SK-N-SH treated with all-trans-retinoic acid at 6 μM for 48 hours (cell line): ENCODE measurements around the gene MCTP2.

ENCODE experiments used
- ATAC-seq: fragments of 200-7000 bp; cut with Tn5 transposase; 3 replicates; pipeline ENCODE4 v1.9.1; 2020; ENCODE audit warnings: mild to moderate bottlenecking, moderate library complexity
- BACH2 ChIP-seq: fragments of 250-450 bp; sonication (Bioruptor Pico); IDR thresholded peaks from 2 replicates; pipeline ENCODE4 v1.9.0; 2021; ENCODE audit warnings: mild to moderate bottlenecking, borderline replicate concordance
- CREB5 ChIP-seq: fragments of 250-450 bp; sonication (Bioruptor Pico); IDR thresholded peaks from 2 replicates; pipeline ENCODE4 v1.5.1; 2020; ENCODE audit warnings: low read depth, mild to moderate bottlenecking, moderate library complexity
- CSDC2 ChIP-seq: fragments of 250-450 bp; sonication (Bioruptor Pico); IDR thresholded peaks from 2 replicates; pipeline ENCODE4 v1.5.0; 2020; ENCODE audit warnings: mild to moderate bottlenecking, moderate library complexity
- CSRNP3 ChIP-seq: fragments of 250-450 bp; sonication (Bioruptor Pico); IDR thresholded peaks from 2 replicates; pipeline ENCODE4 v1.5.1; 2021; ENCODE audit warnings: mild to moderate bottlenecking, moderate library complexity
- GLIS3 ChIP-seq: fragments of 250-450 bp; sonication (Bioruptor Pico); IDR thresholded peaks from 2 replicates; pipeline ENCODE4 v1.5.0; 2020; ENCODE audit warnings: mild to moderate bottlenecking, moderate library complexity
- ISL1 ChIP-seq: fragments of 250-450 bp; sonication (Bioruptor Pico); IDR thresholded peaks from 2 replicates; pipeline ENCODE4 v2.1.2; 2022; ENCODE audit warnings: mild to moderate bottlenecking, moderate library complexity
- OSR1 ChIP-seq: fragments of 250-450 bp; sonication (Bioruptor Pico); IDR thresholded peaks from 2 replicates; pipeline ENCODE4 v1.8.0; 2022; ENCODE audit warnings: moderate library complexity, mild to moderate bottlenecking, inconsistent platforms
- POU6F1 ChIP-seq: fragments of 250-450 bp; sonication (Bioruptor Pico); IDR thresholded peaks from 2 replicates; pipeline ENCODE4 v1.8.0; 2021; ENCODE audit warnings: low read depth, mild to moderate bottlenecking, moderate library complexity, borderline replicate concordance
- PPARA ChIP-seq: fragments of 250-450 bp; sonication (Bioruptor Pico); IDR thresholded peaks from 2 replicates; pipeline ENCODE4 v1.5.0; 2020; ENCODE audit warnings: mild to moderate bottlenecking, borderline replicate concordance
- RARB ChIP-seq: fragments of 250-450 bp; sonication (Bioruptor Pico); IDR thresholded peaks from 2 replicates; pipeline ENCODE4 v1.8.0; 2021; ENCODE audit warnings: mild to moderate bottlenecking, moderate library complexity
- SNAI2 ChIP-seq: fragments of 250-450 bp; sonication (Bioruptor Pico); IDR thresholded peaks from 2 replicates; pipeline ENCODE4 v1.5.0; 2020; ENCODE audit warnings: mild to moderate bottlenecking, moderate library complexity
- TCF4 ChIP-seq: fragments of 250-450 bp; sonication (Bioruptor Pico); IDR thresholded peaks from 2 replicates; pipeline ENCODE4 v1.8.0; 2021; ENCODE audit warnings: mild to moderate bottlenecking, moderate library complexity, borderline replicate concordance
- TOX ChIP-seq: fragments of 250-450 bp; sonication (Bioruptor Pico); IDR thresholded peaks from 2 replicates; pipeline ENCODE4 v1.8.0; 2021; ENCODE audit warnings: mild to moderate bottlenecking, moderate library complexity, borderline replicate concordance
- ZFP3 ChIP-seq: fragments of 250-450 bp; sonication (Bioruptor Pico); IDR thresholded peaks from 2 replicates; pipeline ENCODE4 v1.5.0; 2020; ENCODE audit warnings: mild to moderate bottlenecking, moderate library complexity
- ZFP30 ChIP-seq: fragments of 450-650 bp; formaldehyde crosslinking; IDR thresholded peaks from 2 replicates; pipeline ENCODE4 v1.5.0; 2022; ENCODE audit warnings: mild to moderate bottlenecking, moderate library complexity
- ZNF565 ChIP-seq: fragments of 450-650 bp; formaldehyde crosslinking; conservative IDR thresholded peaks from 2 replicates; pipeline ENCODE4 v1.5.0; 2020; ENCODE audit warnings: low read depth, mild to moderate bottlenecking, moderate library complexity
- ZNF70 ChIP-seq: fragments of 450-650 bp; formaldehyde crosslinking; IDR thresholded peaks from 2 replicates; pipeline ENCODE4 v1.5.0; 2020; ENCODE audit warnings: mild to moderate bottlenecking, moderate library complexity
- ZNF8 ChIP-seq: fragments of 450-650 bp; formaldehyde crosslinking; IDR thresholded peaks from 2 replicates; pipeline ENCODE4 v1.5.0; 2020; ENCODE audit warnings: mild to moderate bottlenecking, moderate library complexity
- TF ChIP-seq, protein P1 (sequence below): fragments of 250-450 bp; sonication (Bioruptor Pico); IDR thresholded peaks from 2 replicates; pipeline ENCODE4 v1.8.0; 2020; ENCODE audit warnings: mild to moderate bottlenecking, moderate library complexity, borderline replicate concordance

MCTP2 gene

DNA sequence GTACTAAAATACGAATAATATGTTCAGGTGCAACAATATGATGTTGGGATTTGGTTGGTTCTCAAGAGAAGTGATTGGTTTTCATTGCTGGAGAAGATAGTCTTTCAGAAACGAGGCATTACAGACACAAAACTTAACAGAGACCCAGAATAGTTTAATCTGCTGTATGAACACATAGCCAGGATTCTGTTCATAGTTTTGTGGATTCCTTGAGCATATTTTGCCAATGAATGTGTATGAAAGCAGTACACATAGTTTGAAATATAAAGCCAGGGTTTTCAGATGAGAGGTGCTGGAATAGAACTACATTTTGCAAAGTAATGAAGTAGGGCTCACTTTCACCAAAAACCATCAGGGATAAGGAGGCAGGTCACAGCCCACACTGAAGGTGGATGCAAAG is 5.7 kb upstream of the MCTP2 start (continued):
- TF ChIP-seq POU6F1, result no peak
- no peak for TF ChIP-seq ISL1
- no peak for TF ChIP-seq SNAI2 (CRISPR knock-in tag)
- TF ChIP-seq RARB (CRISPR knock-in tag), result no peak

GRCh38 chr15:94228611-94229010 is 2.8 kb upstream of the MCTP2 start:
- no peak for ATAC-seq
- TF ChIP-seq ZNF8 (CRISPR knock-in tag) (no peak), GLIS3 (no peak), ZFP30 (CRISPR knock-in tag) (no peak), POU6F1 (no peak), OSR1 (no peak)

DNA sequence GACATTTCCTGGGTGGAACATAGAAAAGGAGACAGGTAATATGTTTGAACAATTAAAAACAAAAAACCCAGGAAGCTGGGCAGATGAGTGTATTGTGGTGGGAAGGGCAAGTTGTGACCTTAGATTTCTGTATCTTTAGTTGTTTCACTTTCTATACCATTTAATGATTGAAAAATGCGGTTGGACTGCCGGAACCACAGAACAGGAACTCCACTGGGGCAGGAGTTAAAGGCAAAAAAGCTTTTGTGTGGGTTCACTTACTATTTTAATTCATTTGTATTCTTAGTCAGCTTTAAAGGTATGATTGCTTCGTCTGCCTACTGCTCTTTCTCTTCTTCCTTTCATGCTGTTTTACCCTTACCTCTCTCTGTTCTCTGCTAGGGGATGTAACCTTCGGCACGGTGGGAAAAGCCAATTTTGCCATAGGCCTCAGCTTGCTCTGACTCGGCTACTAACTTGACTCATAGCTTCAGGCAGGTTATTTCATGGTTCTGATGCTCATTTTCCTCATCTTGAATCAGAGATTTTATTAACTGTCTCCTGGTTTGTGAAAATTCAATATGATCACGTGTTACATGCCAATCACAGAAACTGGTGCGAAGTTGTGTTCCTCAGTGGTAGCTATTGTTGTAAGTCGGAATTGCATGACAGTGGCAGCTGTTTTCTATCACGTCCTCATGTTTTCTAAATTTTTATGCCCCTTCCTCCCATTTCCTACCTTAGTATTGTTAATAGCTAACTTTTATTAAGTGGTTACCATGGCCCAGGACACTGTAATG is 1.6 kb upstream of the MCTP2 start:
- ATAC-seq, result no peak
- TF ChIP-seq POU6F1 (no peak), TOX (CRISPR knock-in tag) (no peak), ZFP30 (CRISPR knock-in tag) (no peak), CSDC2 (CRISPR knock-in tag) (no peak), GLIS3 (no peak), ZNF565 (no peak), SNAI2 (CRISPR knock-in tag) (no peak), ZFP3 (CRISPR knock-in tag) (no peak), CSRNP3 (CRISPR knock-in tag) (no peak), PPARA (CRISPR knock-in tag) (no peak), ZNF8 (CRISPR knock-in tag) (no peak), TCF4 (CRISPR knock-in tag) (no peak)

DNA sequence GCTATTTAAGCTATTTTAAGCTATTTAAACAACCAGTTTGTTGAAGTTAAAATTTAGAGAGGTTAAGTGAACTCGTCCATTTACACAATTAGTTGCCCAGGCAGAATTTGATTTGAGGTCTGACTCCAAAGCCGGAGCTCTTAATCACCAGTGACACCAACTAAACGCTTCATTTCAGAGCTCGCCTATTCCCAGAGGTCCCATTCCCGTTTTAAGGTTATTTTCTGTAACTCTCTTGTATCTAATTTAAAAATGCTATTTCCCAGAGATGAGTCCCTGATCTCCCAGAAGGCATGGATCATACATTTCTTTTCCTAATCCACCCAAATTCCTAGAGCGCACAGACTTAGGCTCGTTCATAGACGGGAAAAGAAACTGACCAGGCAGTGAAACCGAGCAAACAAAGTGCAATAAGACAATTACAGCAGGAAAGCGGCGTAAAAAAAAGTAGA is 904 bp upstream of the MCTP2 start:
- TF ChIP-seq PPARA (CRISPR knock-in tag), result no peak
- TF ChIP-seq GLIS3, result no peak
- TF ChIP-seq CSDC2 (CRISPR knock-in tag), result no peak
- no peak for TF ChIP-seq ZFP30 (CRISPR knock-in tag)
- TF ChIP-seq ZFP3 (CRISPR knock-in tag), result no peak
- TF ChIP-seq ZNF70, result no peak
- TF ChIP-seq CSRNP3 (CRISPR knock-in tag), result no peak
- TF ChIP-seq POU6F1, result no peak
- TF ChIP-seq BACH2 (CRISPR knock-in tag), result no peak
- TF ChIP-seq CREB5 (CRISPR knock-in tag), result no peak
- TF ChIP-seq, protein P1, sequence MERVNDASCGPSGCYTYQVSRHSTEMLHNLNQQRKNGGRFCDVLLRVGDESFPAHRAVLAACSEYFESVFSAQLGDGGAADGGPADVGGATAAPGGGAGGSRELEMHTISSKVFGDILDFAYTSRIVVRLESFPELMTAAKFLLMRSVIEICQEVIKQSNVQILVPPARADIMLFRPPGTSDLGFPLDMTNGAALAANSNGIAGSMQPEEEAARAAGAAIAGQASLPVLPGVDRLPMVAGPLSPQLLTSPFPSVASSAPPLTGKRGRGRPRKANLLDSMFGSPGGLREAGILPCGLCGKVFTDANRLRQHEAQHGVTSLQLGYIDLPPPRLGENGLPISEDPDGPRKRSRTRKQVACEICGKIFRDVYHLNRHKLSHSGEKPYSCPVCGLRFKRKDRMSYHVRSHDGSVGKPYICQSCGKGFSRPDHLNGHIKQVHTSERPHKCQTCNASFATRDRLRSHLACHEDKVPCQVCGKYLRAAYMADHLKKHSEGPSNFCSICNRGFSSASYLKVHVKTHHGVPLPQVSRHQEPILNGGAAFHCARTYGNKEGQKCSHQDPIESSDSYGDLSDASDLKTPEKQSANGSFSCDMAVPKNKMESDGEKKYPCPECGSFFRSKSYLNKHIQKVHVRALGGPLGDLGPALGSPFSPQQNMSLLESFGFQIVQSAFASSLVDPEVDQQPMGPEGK, result no peak
- no peak for TF ChIP-seq SNAI2 (CRISPR knock-in tag)
- no peak for TF ChIP-seq RARB (CRISPR knock-in tag)
- TF ChIP-seq TCF4 (CRISPR knock-in tag), result no peak
- TF ChIP-seq, all 23 proteins: peak for 0
- no peak for ATAC-seq
